Breast epithelium (tissue), 3 donors: ENCODE measurements around the gene OTUD7B.

Experiments used
- POLR2A ChIP-seq: fragments of 450-650 bp; IDR thresholded peaks from one replicate; pipeline ENCODE4 v1.6.1; 2016; ENCODE audit warnings: antibody characterized with exemption, mild to moderate bottlenecking, moderate library complexity
- POLR2AphosphoS5 ChIP-seq, 3 donors: sonication (generic); formaldehyde crosslinking; IDR thresholded peaks; one replicate each; pipeline ENCODE4 v1.6.1; 2017; ENCODE audit warnings: antibody characterized with exemption in 3 of 3
- TF ChIP-seq, protein P1 (sequence below), 3 donors: fragments of 450-650 bp; IDR thresholded peaks; one replicate each; pipeline ENCODE4 v1.5.1; 2016 to 2017; ENCODE audit warnings: antibody characterized with exemption in 3 of 3, mild to moderate bottlenecking in 3 of 3, moderate library complexity in 3 of 3

- no peak for TF ChIP-seq POLR2A
- TF ChIP-seq, protein P1, sequence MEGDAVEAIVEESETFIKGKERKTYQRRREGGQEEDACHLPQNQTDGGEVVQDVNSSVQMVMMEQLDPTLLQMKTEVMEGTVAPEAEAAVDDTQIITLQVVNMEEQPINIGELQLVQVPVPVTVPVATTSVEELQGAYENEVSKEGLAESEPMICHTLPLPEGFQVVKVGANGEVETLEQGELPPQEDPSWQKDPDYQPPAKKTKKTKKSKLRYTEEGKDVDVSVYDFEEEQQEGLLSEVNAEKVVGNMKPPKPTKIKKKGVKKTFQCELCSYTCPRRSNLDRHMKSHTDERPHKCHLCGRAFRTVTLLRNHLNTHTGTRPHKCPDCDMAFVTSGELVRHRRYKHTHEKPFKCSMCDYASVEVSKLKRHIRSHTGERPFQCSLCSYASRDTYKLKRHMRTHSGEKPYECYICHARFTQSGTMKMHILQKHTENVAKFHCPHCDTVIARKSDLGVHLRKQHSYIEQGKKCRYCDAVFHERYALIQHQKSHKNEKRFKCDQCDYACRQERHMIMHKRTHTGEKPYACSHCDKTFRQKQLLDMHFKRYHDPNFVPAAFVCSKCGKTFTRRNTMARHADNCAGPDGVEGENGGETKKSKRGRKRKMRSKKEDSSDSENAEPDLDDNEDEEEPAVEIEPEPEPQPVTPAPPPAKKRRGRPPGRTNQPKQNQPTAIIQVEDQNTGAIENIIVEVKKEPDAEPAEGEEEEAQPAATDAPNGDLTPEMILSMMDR (IDR thresholded peaks at IDR 0.05) = no peak
- no peak for TF ChIP-seq POLR2AphosphoS5 (IDR thresholded peaks at IDR 0.05)
Observed at GRCh38 chr1:150060260-150060659, 49.7 kb upstream of the OTUD7B start.
